Body of pancreas (tissue), 4 donors: ENCODE results near the gene KBTBD7.

Source experiments
- POLR2A ChIP-seq, 3 donors: fragments of 450-650 bp; IDR thresholded peaks; one replicate each; pipeline ENCODE4 v1.6.1; 2016; ENCODE audit warnings: antibody characterized with exemption in 3 of 3, mild to moderate bottlenecking in 2 of 3
- TF ChIP-seq, protein P1 (sequence below), 7 experiments: fragments of 450-650 bp in 4 of 7; fragments of 200-600 bp in 3 of 7; sonication (generic) in 3 of 7; IDR thresholded peaks; one replicate each; pipeline ENCODE4 v1.5.1; 2016 to 2019; ENCODE audit warnings: antibody characterized with exemption in 7 of 7

DNA sequence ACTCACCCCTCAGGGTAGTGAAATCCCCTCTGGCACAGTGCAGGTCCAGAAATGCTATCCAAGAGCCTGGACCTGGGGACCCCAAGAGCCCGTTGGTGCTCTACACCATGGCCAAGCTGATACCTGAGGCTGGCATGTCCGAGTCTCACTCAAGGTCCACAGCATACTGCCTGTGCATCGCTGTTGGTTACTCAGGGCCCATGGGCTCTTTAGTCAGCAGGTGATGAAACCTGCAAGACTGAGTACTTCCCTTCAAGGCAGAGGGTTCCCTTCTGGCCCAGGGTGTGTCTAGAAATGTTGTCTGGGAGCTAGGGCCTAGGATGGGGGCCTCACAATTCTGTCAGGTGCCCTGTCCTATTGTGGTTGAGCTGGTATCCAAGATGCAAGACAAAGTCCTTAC, 19.6 kb upstream of the KBTBD7 start:
- TF ChIP-seq, protein P1, sequence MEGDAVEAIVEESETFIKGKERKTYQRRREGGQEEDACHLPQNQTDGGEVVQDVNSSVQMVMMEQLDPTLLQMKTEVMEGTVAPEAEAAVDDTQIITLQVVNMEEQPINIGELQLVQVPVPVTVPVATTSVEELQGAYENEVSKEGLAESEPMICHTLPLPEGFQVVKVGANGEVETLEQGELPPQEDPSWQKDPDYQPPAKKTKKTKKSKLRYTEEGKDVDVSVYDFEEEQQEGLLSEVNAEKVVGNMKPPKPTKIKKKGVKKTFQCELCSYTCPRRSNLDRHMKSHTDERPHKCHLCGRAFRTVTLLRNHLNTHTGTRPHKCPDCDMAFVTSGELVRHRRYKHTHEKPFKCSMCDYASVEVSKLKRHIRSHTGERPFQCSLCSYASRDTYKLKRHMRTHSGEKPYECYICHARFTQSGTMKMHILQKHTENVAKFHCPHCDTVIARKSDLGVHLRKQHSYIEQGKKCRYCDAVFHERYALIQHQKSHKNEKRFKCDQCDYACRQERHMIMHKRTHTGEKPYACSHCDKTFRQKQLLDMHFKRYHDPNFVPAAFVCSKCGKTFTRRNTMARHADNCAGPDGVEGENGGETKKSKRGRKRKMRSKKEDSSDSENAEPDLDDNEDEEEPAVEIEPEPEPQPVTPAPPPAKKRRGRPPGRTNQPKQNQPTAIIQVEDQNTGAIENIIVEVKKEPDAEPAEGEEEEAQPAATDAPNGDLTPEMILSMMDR (IDR thresholded peaks at IDR 0.05) = no peak
- no peak for TF ChIP-seq POLR2A (IDR thresholded peaks at IDR 0.05)
